HL-60 (cell line): Measurements from ENCODE around the gene POLR3C.

ENCODE experiments used
- DNase-seq, 2 experiments: peaks; one replicate each; pipeline ENCODE4 v3.0.0-alpha.2; 2010 to 2020; ENCODE audit warnings: low read depth in 1 of 2, low spot score in 1 of 2
- H3K27ac ChIP-seq: fragments of 250-450 bp; sonication (Bioruptor Pico); replicated peaks from 2 replicates; pipeline ENCODE4 v1.5.1; 2020; ENCODE audit warnings: mild to moderate bottlenecking, moderate library complexity
- H3K27me3 ChIP-seq: fragments of 250-450 bp; sonication (Bioruptor Pico); 2 replicates; pipeline ENCODE4 v1.5.1; 2021; ENCODE audit warnings: mild to moderate bottlenecking, moderate library complexity; ENCODE audit not compliant: insufficient read depth, poor library complexity, severe bottlenecking
- H3K4me3 ChIP-seq: replicated peaks from 2 replicates; pipeline ENCODE4 v1.5.1; 2011; ENCODE audit warnings: mild to moderate bottlenecking, control low read depth, low read length; ENCODE audit not compliant: insufficient read depth
- GABPA ChIP-seq: IDR thresholded peaks from 2 replicates; pipeline ENCODE4 v1.6.1; 2012; ENCODE audit warnings: low read depth
- POLR2AphosphoS5 ChIP-seq: IDR thresholded peaks from 2 replicates; pipeline ENCODE4 v1.6.1; 2012; ENCODE audit warnings: low read depth
- SPI1 ChIP-seq: IDR thresholded peaks from 2 replicates; pipeline ENCODE4 v1.6.1; 2012; ENCODE audit warnings: low read depth, mild to moderate bottlenecking, borderline replicate concordance
- TF ChIP-seq, protein P1 (sequence below): IDR thresholded peaks from 2 replicates; pipeline ENCODE4 v1.6.1; 2012; ENCODE audit warnings: low read depth; ENCODE audit not compliant: insufficient replicate concordance
- TF ChIP-seq, protein P2 (sequence below): IDR thresholded peaks from one replicate; pipeline ENCODE4 v1.5.1; 2011; ENCODE audit warnings: low read length, control low read depth, inconsistent platforms; ENCODE audit not compliant: insufficient read depth

The POLR3C gene

GRCh38 chr1:145782272-145783099, 41.5 kb upstream of the POLR3C start:
- Histone ChIP-seq H3K27me3 (no peaks in the 10 kb centered on the region), H3K4me3 (no peak overlapping the region), H3K27ac (no peak overlapping the region)
- no peak for DNase-seq
- TF ChIP-seq, protein P1, sequence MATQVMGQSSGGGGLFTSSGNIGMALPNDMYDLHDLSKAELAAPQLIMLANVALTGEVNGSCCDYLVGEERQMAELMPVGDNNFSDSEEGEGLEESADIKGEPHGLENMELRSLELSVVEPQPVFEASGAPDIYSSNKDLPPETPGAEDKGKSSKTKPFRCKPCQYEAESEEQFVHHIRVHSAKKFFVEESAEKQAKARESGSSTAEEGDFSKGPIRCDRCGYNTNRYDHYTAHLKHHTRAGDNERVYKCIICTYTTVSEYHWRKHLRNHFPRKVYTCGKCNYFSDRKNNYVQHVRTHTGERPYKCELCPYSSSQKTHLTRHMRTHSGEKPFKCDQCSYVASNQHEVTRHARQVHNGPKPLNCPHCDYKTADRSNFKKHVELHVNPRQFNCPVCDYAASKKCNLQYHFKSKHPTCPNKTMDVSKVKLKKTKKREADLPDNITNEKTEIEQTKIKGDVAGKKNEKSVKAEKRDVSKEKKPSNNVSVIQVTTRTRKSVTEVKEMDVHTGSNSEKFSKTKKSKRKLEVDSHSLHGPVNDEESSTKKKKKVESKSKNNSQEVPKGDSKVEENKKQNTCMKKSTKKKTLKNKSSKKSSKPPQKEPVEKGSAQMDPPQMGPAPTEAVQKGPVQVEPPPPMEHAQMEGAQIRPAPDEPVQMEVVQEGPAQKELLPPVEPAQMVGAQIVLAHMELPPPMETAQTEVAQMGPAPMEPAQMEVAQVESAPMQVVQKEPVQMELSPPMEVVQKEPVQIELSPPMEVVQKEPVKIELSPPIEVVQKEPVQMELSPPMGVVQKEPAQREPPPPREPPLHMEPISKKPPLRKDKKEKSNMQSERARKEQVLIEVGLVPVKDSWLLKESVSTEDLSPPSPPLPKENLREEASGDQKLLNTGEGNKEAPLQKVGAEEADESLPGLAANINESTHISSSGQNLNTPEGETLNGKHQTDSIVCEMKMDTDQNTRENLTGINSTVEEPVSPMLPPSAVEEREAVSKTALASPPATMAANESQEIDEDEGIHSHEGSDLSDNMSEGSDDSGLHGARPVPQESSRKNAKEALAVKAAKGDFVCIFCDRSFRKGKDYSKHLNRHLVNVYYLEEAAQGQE, result no peak
- TF ChIP-seq GABPA (no peak), SPI1 (no peak), POLR2AphosphoS5 (no peak)
- TF ChIP-seq, protein P2, sequence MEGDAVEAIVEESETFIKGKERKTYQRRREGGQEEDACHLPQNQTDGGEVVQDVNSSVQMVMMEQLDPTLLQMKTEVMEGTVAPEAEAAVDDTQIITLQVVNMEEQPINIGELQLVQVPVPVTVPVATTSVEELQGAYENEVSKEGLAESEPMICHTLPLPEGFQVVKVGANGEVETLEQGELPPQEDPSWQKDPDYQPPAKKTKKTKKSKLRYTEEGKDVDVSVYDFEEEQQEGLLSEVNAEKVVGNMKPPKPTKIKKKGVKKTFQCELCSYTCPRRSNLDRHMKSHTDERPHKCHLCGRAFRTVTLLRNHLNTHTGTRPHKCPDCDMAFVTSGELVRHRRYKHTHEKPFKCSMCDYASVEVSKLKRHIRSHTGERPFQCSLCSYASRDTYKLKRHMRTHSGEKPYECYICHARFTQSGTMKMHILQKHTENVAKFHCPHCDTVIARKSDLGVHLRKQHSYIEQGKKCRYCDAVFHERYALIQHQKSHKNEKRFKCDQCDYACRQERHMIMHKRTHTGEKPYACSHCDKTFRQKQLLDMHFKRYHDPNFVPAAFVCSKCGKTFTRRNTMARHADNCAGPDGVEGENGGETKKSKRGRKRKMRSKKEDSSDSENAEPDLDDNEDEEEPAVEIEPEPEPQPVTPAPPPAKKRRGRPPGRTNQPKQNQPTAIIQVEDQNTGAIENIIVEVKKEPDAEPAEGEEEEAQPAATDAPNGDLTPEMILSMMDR, result no peak

DNA sequence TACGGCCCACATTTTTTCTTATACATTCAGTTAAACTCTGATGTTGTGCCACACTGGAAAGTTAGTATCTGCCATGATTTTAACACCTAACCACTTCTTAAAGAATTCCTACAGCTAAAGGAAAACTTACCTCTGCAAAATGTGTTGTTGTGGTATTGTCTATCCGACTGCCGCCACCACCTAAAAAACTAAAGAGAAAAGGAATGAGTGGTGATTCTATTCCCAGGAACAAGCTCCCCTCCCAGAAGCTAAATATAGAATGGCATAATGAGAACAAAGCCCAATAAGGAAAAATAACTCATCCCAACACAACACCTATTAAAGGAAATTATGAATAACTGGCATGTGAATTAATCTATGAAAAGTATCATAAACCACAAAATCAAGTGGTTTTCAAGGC, 39.6 kb upstream of the POLR3C start:
- no peak for DNase-seq
- Histone ChIP-seq H3K27me3 (no peaks in the 10 kb centered on the region), H3K4me3 (no peak overlapping the region), H3K27ac (no peak overlapping the region)
- no peak for TF ChIP-seq POLR2AphosphoS5

GRCh38 chr1:145785547-145785946, 38.5 kb upstream of the POLR3C start:
- TF ChIP-seq GABPA, result no peak
- TF ChIP-seq, protein P1, result no peak
- TF ChIP-seq, protein P2, result no peak
- Histone ChIP-seq H3K4me3 (no peak overlapping the region), H3K27ac (no peak overlapping the region), H3K27me3 (no peaks in the 10 kb centered on the region)
- no peak for DNase-seq

DNA sequence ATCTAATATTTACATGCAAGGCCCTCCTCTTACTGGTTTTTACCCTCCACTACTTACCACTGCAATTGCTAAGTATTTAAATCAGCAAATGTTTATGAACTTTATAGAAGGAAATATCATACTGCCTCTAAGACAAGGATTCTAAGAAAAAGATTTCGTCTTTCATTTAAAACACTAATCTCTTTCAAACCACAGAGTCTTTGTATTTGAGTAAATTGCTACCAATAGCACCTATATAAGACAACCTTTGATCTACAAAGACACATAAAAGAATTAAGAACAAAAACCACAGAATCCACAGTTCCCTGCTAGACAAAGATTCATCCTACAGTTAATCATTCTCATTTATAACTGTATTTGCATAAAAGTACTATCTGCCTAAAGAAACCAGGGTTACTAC, 37.7 kb upstream of the POLR3C start:
- no peak for TF ChIP-seq POLR2AphosphoS5
- TF ChIP-seq, protein P1, result no peak
- TF ChIP-seq, protein P2, result no peak
- TF ChIP-seq SPI1, result no peak
- no peak for TF ChIP-seq GABPA
- no peak for DNase-seq
- Histone ChIP-seq H3K27me3 (no peaks in the 10 kb centered on the region), H3K27ac (no peak overlapping the region), H3K4me3 (no peak overlapping the region)
